ENCODE data around the gene CST4. TPM values are rescaled to one million over a fixed set of nuclear protein-coding genes. Genes with fewer than 3 reads are reported as not detected.
"Not testable (repeated sequence)": the region's sequence is repeated elsewhere in the genome, so short reads cannot be mapped to it uniquely, and the experiment has no call there.

CST4 gene
- total RNA-seq, 1 experiment from 2014 or later, result not detected

DNA sequence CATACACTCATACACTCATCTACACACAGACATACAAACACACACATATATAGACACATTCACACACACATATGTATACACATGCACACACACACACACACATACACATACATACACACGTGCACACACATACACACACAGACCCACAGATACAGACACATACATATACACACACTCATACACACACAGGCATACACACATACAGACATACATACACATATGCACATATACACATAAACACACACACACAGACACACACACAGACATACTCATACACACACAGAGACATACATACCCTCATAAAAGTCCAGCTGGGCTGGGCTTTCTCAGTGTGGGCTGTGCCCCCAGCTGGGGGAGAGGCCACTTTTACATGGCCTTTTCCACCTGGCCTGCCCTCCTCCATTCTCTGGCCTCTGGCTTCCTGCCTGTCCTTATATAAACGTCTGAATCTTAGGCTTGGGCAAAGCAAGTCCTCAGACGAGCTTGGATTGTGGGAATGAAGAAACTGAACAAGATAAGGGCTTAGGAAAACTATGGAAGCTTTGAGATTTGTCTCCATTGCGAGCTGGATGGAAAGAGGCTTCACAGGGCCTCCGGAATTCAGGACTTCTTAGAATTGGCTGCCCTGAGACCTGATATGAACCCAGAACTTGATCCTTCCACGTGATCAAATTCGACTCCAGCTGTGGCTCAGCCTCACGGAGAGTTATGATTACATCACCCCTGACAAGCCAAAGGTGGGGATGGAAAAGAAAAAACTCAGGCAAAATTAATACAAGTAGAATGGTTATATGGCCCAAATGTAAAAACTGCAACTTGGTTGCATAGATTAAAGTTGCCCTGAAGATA lies 28.6 kb downstream of the CST4 start:
- H3K4me3 Mint-ChIP-seq (ENCODE audit: low read depth, unreplicated experiment), result no peak overlapping the region
- CTCF ChIA-PET, result no interaction called here
- H3K4me1 Mint-ChIP-seq (ENCODE audit: low read depth, unreplicated experiment), result peaks cover 15% of the 10 kb centered on the region
- no peaks in the 10 kb centered on the region for H3K9me3 Mint-ChIP-seq (ENCODE audit: low read depth, unreplicated experiment)
- H3K36me3 Mint-ChIP-seq (ENCODE audit: insufficient read depth, unreplicated experiment), result no peaks in the 10 kb centered on the region
- no peak for DNase-seq
- no TSS peak for BruUV-seq (replicated peaks)
- intact Hi-C loops (cut with micrococcal nuclease; ENCODE audit: unreplicated experiment), result loop anchor here (5.0 kb wide), 1 partner anchor 218 kb away; no protein-coding TSS in a partner anchor
- H3K27ac Mint-ChIP-seq (ENCODE audit: unreplicated experiment), result no peak overlapping the region
- no peaks in the 10 kb centered on the region for H3K27me3 Mint-ChIP-seq (ENCODE audit: unreplicated experiment)
- TF ChIP-seq, protein P1, sequence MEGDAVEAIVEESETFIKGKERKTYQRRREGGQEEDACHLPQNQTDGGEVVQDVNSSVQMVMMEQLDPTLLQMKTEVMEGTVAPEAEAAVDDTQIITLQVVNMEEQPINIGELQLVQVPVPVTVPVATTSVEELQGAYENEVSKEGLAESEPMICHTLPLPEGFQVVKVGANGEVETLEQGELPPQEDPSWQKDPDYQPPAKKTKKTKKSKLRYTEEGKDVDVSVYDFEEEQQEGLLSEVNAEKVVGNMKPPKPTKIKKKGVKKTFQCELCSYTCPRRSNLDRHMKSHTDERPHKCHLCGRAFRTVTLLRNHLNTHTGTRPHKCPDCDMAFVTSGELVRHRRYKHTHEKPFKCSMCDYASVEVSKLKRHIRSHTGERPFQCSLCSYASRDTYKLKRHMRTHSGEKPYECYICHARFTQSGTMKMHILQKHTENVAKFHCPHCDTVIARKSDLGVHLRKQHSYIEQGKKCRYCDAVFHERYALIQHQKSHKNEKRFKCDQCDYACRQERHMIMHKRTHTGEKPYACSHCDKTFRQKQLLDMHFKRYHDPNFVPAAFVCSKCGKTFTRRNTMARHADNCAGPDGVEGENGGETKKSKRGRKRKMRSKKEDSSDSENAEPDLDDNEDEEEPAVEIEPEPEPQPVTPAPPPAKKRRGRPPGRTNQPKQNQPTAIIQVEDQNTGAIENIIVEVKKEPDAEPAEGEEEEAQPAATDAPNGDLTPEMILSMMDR (IDR thresholded peaks at IDR 0.05; ENCODE audit: unreplicated experiment), result no peak

DNA sequence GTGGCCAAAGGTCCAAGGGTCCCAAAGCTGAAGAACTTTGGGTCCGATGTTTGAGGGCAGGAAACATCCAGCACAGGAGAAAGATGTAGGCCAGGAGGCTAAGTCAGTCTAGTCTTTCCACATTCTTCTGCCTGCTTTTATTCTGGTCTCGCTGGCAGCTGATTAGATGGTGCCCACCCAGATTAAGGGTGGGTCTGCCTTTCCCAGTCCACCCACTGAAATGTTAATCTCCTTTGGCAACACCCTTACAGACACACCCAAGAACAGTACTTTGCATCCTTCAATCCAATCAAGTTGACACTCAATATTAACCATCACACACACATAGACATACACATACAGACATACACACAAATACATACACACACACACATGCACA lies 29.2 kb downstream of the CST4 start:
- intact Hi-C loops (cut with micrococcal nuclease; ENCODE audit: unreplicated experiment); H3K27me3 Mint-ChIP-seq (ENCODE audit: unreplicated experiment); CTCF ChIA-PET; BruUV-seq (replicated peaks); H3K9me3 Mint-ChIP-seq (ENCODE audit: low read depth, unreplicated experiment); H3K36me3 Mint-ChIP-seq (ENCODE audit: insufficient read depth, unreplicated experiment); H3K27ac Mint-ChIP-seq (ENCODE audit: unreplicated experiment); DNase-seq; H3K4me3 Mint-ChIP-seq (ENCODE audit: low read depth, unreplicated experiment): not testable (repeated sequence)
- H3K4me1 Mint-ChIP-seq (ENCODE audit: low read depth, unreplicated experiment), result peaks cover 15% of the 10 kb centered on the region

DNA sequence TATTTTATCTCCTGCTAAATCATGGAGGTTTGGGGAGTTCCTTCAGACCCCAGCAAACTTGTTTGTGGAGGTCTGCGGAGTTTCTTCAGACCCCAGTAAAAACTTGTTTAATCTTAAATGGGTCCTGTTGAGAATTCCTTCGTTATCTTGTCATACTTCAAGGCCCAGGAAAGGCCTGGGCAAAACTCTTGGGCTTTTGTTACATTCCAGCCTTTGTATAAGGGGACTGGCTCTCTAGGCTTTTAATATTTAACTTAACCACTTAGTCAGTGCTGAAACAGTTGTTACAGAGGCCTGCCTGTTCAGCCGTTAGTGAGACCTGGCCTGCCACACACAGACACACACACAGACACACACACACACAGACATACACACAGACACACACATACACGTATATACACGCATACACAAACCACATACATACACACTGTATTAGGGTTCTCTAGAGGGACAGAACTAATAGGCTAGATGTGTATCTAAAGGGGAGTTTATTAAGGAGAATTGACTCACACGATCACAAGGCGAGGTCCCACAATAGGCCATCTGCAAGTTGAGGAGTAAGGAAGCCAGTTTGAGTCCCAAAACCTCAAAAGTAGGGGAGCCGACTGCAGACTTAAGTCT lies 29.7 kb downstream of the CST4 start:
- DNase-seq, result no peak
- Mint-ChIP-seq H3K4me1 (ENCODE audit: low read depth, unreplicated experiment) (peaks cover 15% of the 10 kb centered on the region), H3K36me3 (ENCODE audit: insufficient read depth, unreplicated experiment) (no peaks in the 10 kb centered on the region), H3K9me3 (ENCODE audit: low read depth, unreplicated experiment) (no peaks in the 10 kb centered on the region), H3K4me3 (ENCODE audit: low read depth, unreplicated experiment) (no peak overlapping the region), H3K27ac (ENCODE audit: unreplicated experiment) (no peak overlapping the region), H3K27me3 (ENCODE audit: unreplicated experiment) (no peaks in the 10 kb centered on the region)
- intact Hi-C loops (cut with micrococcal nuclease; ENCODE audit: unreplicated experiment), result no loop called here
- TF ChIP-seq, protein P1 (IDR thresholded peaks at IDR 0.05; ENCODE audit: unreplicated experiment), result no peak
- CTCF ChIA-PET, result interaction anchor here (0.6 kb wide), 1 partner anchor 10 kb away, joined by 3 read pairs; no protein-coding TSS in a partner anchor
- BruUV-seq (replicated peaks), result no TSS peak

DNA sequence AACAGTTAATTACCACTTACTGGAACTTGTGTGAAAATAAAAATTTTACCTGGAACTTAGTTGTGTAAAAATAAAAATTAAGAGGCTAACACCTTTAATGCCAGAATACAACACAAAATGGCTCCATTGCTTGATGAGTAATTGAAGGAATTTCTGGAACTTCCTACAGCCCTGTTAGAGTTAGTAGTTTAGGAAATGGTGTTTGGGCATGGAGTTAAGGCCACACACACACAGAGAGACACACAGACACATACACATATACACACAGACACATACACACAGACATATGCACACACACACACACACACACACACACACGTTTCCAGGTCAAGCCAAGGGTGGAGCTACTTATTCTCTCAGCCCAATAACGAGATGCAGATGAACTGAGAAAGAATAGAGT lies 30.5 kb downstream of the CST4 start:
- TF ChIP-seq, protein P1 (IDR thresholded peaks at IDR 0.05; ENCODE audit: unreplicated experiment), result no peak
- no peak overlapping the region for H3K4me3 Mint-ChIP-seq (ENCODE audit: low read depth, unreplicated experiment)
- CTCF ChIA-PET, result interaction anchor here (0.6 kb wide), 1 partner anchor 10 kb away, joined by 3 read pairs; no protein-coding TSS in a partner anchor

More for the DNA sequence above, 30.5 kb downstream of the CST4 start:
- DNase-seq, result no peak
- H3K36me3 Mint-ChIP-seq (ENCODE audit: insufficient read depth, unreplicated experiment), result no peaks in the 10 kb centered on the region
- H3K27ac Mint-ChIP-seq (ENCODE audit: unreplicated experiment), result no peak overlapping the region
- no TSS peak for BruUV-seq (replicated peaks)
- H3K4me1 Mint-ChIP-seq (ENCODE audit: low read depth, unreplicated experiment), result peaks cover 15% of the 10 kb centered on the region
- H3K9me3 Mint-ChIP-seq (ENCODE audit: low read depth, unreplicated experiment), result no peaks in the 10 kb centered on the region
- intact Hi-C loops (cut with micrococcal nuclease; ENCODE audit: unreplicated experiment), result no loop called here
- H3K27me3 Mint-ChIP-seq (ENCODE audit: unreplicated experiment), result no peaks in the 10 kb centered on the region

Data from Calu3 (cell line).